Spleen (tissue), 11 donors: Measurements from ENCODE around the gene CDON. TPM values are rescaled to one million over a fixed set of nuclear protein-coding genes. Genes with fewer than 3 reads are reported as not detected.

ENCODE experiments used
- DNase-seq: peaks from one replicate; pipeline ENCODE4 v3.0.0-alpha.2; 2020
- H3K27ac ChIP-seq, 8 donors: fragments of 200-600 bp; sonication (generic) in 7 of 8; 1 replicate in 4 of 8; 2 replicates in 4 of 8; pipeline versions ENCODE4 v1.5.0 to v1.8.0; 2016 to 2021; ENCODE audit warnings: inconsistent platforms in 4 of 8, mild to moderate bottlenecking in 4 of 8, moderate library complexity in 1 of 8
- H3K27me3 ChIP-seq, 7 donors: fragments of 200-600 bp; sonication (generic) in 6 of 7; replicated peaks in 1 of 7; 1 replicate in 4 of 7; 2 replicates in 3 of 7; pipeline versions ENCODE4 v1.5.0 to v1.8.0; 2016 to 2021; ENCODE audit warnings: inconsistent platforms in 3 of 7, mild to moderate bottlenecking in 1 of 7
- H3K36me3 ChIP-seq, 6 donors: fragments of 200-600 bp; sonication (generic) in 5 of 6; 1 replicate in 4 of 6; 2 replicates in 2 of 6; pipeline versions ENCODE4 v1.5.0 to v1.8.0; 2016 to 2021; ENCODE audit warnings: inconsistent platforms in 2 of 6
- H3K4me1 ChIP-seq, 6 donors: fragments of 200-600 bp; sonication (generic) in 5 of 6; 1 replicate in 3 of 6; 2 replicates in 3 of 6; pipeline versions ENCODE4 v1.5.0 to v1.8.0; 2016 to 2021; ENCODE audit warnings: inconsistent platforms in 3 of 6
- H3K4me3 ChIP-seq, 8 donors: fragments of 200-600 bp; sonication (generic) in 7 of 8; 1 replicate in 4 of 8; 2 replicates in 4 of 8; pipeline versions ENCODE4 v1.5.0 to v1.8.0; 2016 to 2021; ENCODE audit warnings: inconsistent platforms in 4 of 8, mild to moderate bottlenecking in 4 of 8, moderate library complexity in 2 of 8
- H3K9me3 ChIP-seq, 8 donors: fragments of 200-600 bp; sonication (generic) in 7 of 8; 1 replicate in 4 of 8; 2 replicates in 4 of 8; pipeline versions ENCODE4 v1.5.0 to v1.8.0; 2016 to 2021; ENCODE audit warnings: inconsistent platforms in 4 of 8
- POLR2A ChIP-seq, 3 donors: fragments of 450-650 bp; IDR thresholded peaks; one replicate each; pipeline ENCODE4 v1.5.1; 2017; ENCODE audit warnings: antibody characterized with exemption in 3 of 3, mild to moderate bottlenecking in 1 of 3
- POLR2AphosphoS5 ChIP-seq, 3 donors: sonication (generic); formaldehyde crosslinking; IDR thresholded peaks; one replicate each; pipeline ENCODE4 v1.5.1; 2017; ENCODE audit warnings: antibody characterized with exemption in 3 of 3
- WGBS, 5 donors: extraction: QIAGEN DNeasy Blood & Tissue Kit in 3 of 5; methylation state at CpG; one replicate each; pipeline versions ENCODE4 v1.1.5 to v1.1.7; 2013 to 2018; 5-methylcytosine and 5-hydroxymethylcytosine counted together
- intact Hi-C: fragments of 100-400 bp; cut with DNase I; formaldehyde crosslinking; loops from one replicate; pipeline ENCODE4 v1.15.0; 2023; ENCODE audit warnings: low total_unique reads
- polyA plus RNA-seq, 3 donors: library from polyadenylated mRNA; stranded (reverse); fragments of 200-250 nt; gene quantifications; one replicate each; pipeline ENCODE4 v1.2.1, GENCODE V29; 2013
- total RNA-seq, 7 donors: library from RNA; depleted of rRNA in 3 of 7; stranded (reverse); fragments of >200 nt in 3 of 7; fragmentation: NEBNext Ultra II Directional in 4 of 7; extraction: Animal tissue kit (Norgen Biotek cat#: 25700) in 4 of 7; gene quantifications; one replicate each; pipeline versions ENCODE4 v1.1.0 to v1.2.1, GENCODE V29; 2016 to 2021
- TF ChIP-seq, protein P1 (sequence below), 11 experiments: fragments of 200-600 bp in 7 of 11; fragments of 450-650 bp in 4 of 11; sonication (generic) in 4 of 11; IDR thresholded peaks in 8 of 11; conservative IDR thresholded peaks in 3 of 11; 1 replicate in 7 of 11; 2 replicates in 4 of 11; pipeline versions ENCODE4 v1.4.0 to v1.8.0; 2016 to 2021; ENCODE audit warnings: antibody characterized with exemption in 11 of 11, inconsistent platforms in 4 of 11, mild to moderate bottlenecking in 1 of 11
- donor health status: healthy with polysubstance abuse.
- donor health status: DM: no; HTN: no; CAD: no; lungs with moderate emphysema.
- donor health status: DM: no; HTN: no; CAD: no.
- donor health status: Bipolar disorder and iron deficiency.
- donor health status: healthy.
- donor health status: DM: no; HTN: no; CAD: no.
- donor health status: DM: yes; HTN: yes; CAD: no.

CDON gene
- total and polyA plus RNA-seq, 10 donors = 0.30 to 5.3 (median 2.3) TPM

DNA sequence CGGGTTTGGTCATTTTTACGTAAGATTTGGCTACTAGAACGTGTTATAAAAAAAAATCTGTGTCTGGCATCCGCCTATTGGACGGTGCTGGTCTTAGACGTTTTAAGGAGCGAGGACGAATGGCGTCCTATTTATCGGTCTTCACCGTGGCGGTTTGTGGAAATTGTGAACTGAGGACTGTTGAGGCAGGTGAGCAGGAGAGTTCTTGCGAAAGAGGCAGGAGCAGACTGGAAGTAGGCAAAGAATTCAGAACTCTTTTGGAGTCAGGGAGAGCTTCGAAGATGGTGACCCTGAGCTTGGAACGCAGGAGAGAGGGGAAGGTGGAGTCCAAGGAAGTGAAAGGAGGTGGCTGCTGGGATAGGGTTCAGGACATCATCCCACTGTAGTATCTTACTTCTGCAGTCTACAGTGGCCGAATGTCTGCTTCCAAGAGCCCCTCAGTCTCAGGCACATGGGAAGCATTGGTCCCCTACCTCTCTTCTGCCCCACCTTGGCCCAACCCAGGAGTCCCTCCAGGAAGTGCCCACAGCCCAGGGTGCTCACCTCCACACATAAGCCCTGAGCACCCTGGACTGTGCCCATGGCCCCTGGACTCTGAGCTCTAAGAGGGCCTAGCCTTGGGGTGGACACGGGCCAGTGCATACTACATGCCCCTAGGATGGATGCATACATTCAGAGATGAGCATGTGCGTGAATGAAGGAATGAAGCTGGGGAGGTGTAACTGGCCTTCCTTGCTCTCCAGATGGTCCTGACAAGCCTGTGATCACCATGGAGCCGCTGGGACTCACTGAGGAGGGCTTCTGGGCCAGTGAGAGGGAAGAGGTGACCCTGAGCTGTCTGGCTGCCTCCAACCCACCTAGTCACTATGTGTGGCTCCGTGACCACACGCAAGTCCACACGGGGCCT lies 113.1 kb downstream of the CDON start:
- Histone ChIP-seq H3K4me3 (no peak overlapping the region), H3K4me1 (peaks cover 0 to 4% (median 0%) of the 10 kb centered on the region in 6 donors), H3K9me3 (no peaks in the 10 kb centered on the region), H3K36me3 (no peaks in the 10 kb centered on the region), H3K27me3 (peaks cover 0 to 29% (median 0%) of the 10 kb centered on the region in 7 donors), H3K27ac (no peak overlapping the region)
- intact Hi-C loops = no loop called here
- TF ChIP-seq POLR2AphosphoS5 (IDR thresholded peaks at IDR 0.05) (no peak), POLR2A (IDR thresholded peaks at IDR 0.05) (no peak)
- TF ChIP-seq, protein P1, sequence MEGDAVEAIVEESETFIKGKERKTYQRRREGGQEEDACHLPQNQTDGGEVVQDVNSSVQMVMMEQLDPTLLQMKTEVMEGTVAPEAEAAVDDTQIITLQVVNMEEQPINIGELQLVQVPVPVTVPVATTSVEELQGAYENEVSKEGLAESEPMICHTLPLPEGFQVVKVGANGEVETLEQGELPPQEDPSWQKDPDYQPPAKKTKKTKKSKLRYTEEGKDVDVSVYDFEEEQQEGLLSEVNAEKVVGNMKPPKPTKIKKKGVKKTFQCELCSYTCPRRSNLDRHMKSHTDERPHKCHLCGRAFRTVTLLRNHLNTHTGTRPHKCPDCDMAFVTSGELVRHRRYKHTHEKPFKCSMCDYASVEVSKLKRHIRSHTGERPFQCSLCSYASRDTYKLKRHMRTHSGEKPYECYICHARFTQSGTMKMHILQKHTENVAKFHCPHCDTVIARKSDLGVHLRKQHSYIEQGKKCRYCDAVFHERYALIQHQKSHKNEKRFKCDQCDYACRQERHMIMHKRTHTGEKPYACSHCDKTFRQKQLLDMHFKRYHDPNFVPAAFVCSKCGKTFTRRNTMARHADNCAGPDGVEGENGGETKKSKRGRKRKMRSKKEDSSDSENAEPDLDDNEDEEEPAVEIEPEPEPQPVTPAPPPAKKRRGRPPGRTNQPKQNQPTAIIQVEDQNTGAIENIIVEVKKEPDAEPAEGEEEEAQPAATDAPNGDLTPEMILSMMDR (IDR thresholded peaks at IDR 0.05 in 8 of 11, conservative IDR thresholded peaks at IDR 0.05 in 3 of 11) = no peak
- DNase-seq = no peak
- 88 to 93% (median 90%) methylated on average over 19 to 22 of the region's 22 CpGs for WGBS, 5 donors

DNA sequence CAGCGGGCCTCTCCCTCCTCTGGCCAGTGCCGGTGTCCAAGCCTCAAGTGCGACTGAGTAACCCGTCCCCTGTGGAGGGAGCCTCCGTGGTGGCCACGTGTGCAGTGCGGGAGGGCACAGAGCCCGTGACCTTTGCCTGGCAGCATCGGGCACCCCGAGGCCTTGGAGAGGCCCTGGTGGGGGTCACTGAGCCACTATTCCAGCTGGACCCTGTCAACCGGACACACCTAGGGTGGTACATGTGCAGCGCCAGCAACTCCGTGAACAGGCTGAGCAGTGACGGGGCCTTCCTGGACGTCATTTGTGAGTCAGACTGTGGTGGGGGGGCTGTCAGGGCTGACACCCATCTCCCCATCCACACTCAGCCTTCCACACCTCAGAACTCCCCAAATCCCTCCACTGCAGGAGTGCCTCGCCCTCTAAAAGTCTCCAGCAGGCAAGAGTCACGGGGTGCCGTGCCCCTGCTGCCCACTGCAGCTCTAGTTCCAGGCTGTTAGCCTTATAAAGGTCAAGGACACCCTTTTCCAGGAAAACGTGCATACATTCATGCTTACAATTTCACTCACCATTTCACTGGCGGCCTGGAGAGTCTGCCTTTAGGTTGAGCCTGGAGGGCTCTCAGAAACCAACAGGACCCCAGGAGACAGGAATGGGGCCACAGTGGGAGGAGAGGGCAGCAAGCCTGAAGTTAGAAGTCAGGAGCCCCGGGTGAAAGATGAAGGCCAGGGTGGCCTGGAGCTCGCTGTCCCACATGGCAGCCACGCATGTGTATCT lies 114.2 kb downstream of the CDON start:
- Histone ChIP-seq H3K27ac (no peak overlapping the region), H3K4me1 (peaks cover 0 to 4% (median 0%) of the 10 kb centered on the region in 6 donors), H3K36me3 (no peaks in the 10 kb centered on the region), H3K4me3 (no peak overlapping the region), H3K27me3 (peaks cover 0 to 23% (median 0%) of the 10 kb centered on the region in 7 donors), H3K9me3 (no peaks in the 10 kb centered on the region)
- intact Hi-C loops = no loop called here
- TF ChIP-seq POLR2AphosphoS5 (IDR thresholded peaks at IDR 0.05) (no peak), POLR2A (IDR thresholded peaks at IDR 0.05) (no peak)
- TF ChIP-seq, protein P1 (IDR thresholded peaks at IDR 0.05 in 8 of 11, conservative IDR thresholded peaks at IDR 0.05 in 3 of 11) = no peak
- WGBS, 5 donors = 74 to 88% (median 83%) methylated on average over 13 to 23 of the region's 23 CpGs
- no peak for DNase-seq

DNA sequence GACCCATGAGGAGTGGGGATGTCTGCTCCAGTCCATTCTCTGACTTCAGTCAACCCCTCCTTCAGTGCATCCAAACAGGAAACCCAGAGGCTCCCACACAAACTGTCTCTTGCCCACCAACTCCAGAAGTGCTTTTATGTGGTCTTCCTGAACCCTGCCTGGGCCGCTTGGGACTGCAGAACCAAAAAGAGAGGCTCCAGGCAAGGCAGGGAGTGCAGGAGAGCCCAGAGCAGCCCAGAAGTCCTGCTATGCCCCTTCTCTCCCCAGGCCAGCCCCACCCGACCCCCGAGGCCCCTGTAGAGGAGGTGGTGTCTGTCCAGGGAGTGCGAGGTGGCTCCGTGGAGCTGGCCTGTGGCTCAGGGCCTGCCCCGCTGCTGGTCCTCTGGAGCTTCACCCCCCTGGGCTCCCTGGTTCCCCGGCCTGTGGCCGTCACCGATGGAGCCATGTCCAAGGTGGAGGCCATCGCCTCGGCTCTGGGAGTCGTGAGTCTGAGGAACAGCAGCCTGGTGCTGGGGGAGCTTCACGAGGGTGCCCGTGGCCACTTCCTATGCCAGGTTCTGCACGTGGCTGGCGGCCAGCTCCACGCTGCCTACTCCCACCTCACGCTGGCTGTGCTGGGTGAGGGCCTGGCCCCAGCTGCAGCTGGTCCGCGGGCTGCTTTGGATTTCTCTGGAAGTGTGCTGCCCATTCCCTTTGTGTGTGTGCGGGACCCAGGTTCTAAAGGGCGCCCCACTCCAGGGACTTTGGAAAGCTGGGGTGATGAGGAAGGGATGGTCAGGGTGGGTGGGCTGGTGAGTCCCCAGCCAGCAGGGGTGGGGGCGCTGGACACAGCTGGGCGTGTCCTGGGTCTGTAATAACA lies 115.0 kb downstream of the CDON start:
- H3K4me3 ChIP-seq = no peak overlapping the region
- WGBS, 5 donors = 71 to 89% (median 81%) methylated on average over 8 to 24 of the region's 24 CpGs
- no peak overlapping the region for H3K27ac ChIP-seq
- TF ChIP-seq, protein P1 (IDR thresholded peaks at IDR 0.05 in 8 of 11, conservative IDR thresholded peaks at IDR 0.05 in 3 of 11) = no peak
- TF ChIP-seq POLR2A (IDR thresholded peaks at IDR 0.05) (no peak), POLR2AphosphoS5 (IDR thresholded peaks at IDR 0.05) (no peak)
- no peaks in the 10 kb centered on the region for H3K36me3 ChIP-seq
- intact Hi-C loops = no loop called here
- no peak for DNase-seq
- H3K4me1 ChIP-seq = no peaks in the 10 kb centered on the region
- no peaks in the 10 kb centered on the region for H3K9me3 ChIP-seq
- peaks cover 0 to 16% (median 0%) of the 10 kb centered on the region in 7 donors for H3K27me3 ChIP-seq
